AG09319 (cell line): ENCODE data around the gene ZBTB11.
"Not testable (repeated sequence)": the region's sequence is repeated elsewhere in the genome, so short reads cannot be mapped to it uniquely, and the experiment has no call there.

Source experiments
- DNase-seq: peaks from one replicate; pipeline ENCODE4 v3.0.0-alpha.2; 2010; ENCODE audit warnings: low read depth; ENCODE audit errors: extremely low read depth
- CTCF ChIP-seq: IDR thresholded peaks from 2 replicates; pipeline ENCODE4 v1.5.1; 2011; ENCODE audit warnings: low read depth, mild to moderate bottlenecking, inconsistent platforms, low read length, moderate library complexity

The ZBTB11 gene

GRCh38 chr3:101665357-101665756 is 11.6 kb downstream of the ZBTB11 start:
- TF ChIP-seq CTCF, result no peak
- DNase-seq, result no peak

- no peak for DNase-seq
- no peak for TF ChIP-seq CTCF
These were observed 16.2 kb downstream of the ZBTB11 start for GRCh38 chr3:101660714-101661113.

- DNase-seq, result no peak
- no peak for TF ChIP-seq CTCF
These were observed 20.3 kb downstream of the ZBTB11 start for GRCh38 chr3:101656651-101657050.

- DNase-seq, result no peak
- no peak for TF ChIP-seq CTCF
These were observed 30.2 kb downstream of the ZBTB11 start for GRCh38 chr3:101646726-101647125.

GRCh38 chr3:101643861-101644613 is 32.9 kb downstream of the ZBTB11 start:
- no peak for TF ChIP-seq CTCF
- DNase-seq, result peak; percentile 4

- TF ChIP-seq CTCF, result no peak
- DNase-seq, result no peak
These were observed 33.7 kb downstream of the ZBTB11 start for GRCh38 chr3:101643009-101643844.

- no peak for TF ChIP-seq CTCF
- no peak for DNase-seq
These were observed 34.5 kb downstream of the ZBTB11 start for GRCh38 chr3:101642441-101642840.

GRCh38 chr3:101641397-101642115 is 35.4 kb downstream of the ZBTB11 start:
- DNase-seq, result not testable (repeated sequence)
